HG03045 (cell line): ENCODE results near the gene SLC25A30.

Experiments
- ATAC-seq: cut with Tn5 transposase; IDR thresholded peaks from one replicate; pipeline ENCODE4 v1.9.1; 2021; ENCODE audit warnings: mild to moderate bottlenecking, moderate library complexity; ENCODE audit not compliant: unreplicated experiment

Gene SLC25A30, protein sequence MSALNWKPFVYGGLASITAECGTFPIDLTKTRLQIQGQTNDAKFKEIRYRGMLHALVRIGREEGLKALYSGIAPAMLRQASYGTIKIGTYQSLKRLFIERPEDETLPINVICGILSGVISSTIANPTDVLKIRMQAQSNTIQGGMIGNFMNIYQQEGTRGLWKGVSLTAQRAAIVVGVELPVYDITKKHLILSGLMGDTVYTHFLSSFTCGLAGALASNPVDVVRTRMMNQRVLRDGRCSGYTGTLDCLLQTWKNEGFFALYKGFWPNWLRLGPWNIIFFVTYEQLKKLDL

DNA sequence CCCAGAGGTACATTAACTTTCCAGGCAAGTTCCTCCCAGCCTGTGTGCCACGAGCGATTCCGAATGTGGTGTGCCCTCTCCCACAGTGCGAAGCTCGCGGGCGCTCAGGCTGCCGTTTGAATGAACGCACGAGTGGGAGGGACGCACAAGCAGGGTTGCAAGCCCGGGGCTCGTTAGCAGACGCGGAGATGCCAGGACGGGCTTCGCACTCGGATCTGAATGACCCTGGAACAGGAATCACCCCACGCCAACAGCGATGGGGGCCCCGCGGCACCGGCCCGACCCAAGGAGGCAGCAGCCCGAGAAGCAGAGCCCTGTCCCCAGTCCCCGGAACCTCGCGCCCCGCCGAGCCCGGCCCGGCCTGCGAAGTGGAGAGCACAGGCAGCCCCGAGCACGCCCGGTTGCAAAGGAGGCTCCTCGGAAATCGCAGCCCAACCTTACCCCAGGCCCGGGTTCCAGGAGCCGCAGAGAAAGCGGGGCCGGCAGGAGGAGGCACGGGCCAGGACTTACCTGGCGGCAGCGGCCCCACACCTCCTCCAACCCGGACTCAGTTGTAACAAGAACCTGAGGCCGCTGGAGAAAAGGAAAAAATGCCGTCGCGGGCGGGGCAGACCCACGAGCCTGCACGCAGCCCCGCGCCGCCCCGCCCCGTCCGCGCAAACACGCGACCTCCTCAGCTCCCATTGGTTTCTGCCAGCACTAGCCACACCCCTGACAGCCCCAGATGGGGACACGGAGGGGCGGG lies at the start of gene SLC25A30:
SLC25A30 (minus strand) TSS at position 584 of the 745 bp plus-strand sequence. CDS start 6,948 bp downstream, outside the sequence.
- peak; percentile 92 for ATAC-seq

- ATAC-seq, result no peak
These were observed 48.2 kb upstream of the SLC25A30 start for GRCh38 chr13:45466359-45466758.

DNA sequence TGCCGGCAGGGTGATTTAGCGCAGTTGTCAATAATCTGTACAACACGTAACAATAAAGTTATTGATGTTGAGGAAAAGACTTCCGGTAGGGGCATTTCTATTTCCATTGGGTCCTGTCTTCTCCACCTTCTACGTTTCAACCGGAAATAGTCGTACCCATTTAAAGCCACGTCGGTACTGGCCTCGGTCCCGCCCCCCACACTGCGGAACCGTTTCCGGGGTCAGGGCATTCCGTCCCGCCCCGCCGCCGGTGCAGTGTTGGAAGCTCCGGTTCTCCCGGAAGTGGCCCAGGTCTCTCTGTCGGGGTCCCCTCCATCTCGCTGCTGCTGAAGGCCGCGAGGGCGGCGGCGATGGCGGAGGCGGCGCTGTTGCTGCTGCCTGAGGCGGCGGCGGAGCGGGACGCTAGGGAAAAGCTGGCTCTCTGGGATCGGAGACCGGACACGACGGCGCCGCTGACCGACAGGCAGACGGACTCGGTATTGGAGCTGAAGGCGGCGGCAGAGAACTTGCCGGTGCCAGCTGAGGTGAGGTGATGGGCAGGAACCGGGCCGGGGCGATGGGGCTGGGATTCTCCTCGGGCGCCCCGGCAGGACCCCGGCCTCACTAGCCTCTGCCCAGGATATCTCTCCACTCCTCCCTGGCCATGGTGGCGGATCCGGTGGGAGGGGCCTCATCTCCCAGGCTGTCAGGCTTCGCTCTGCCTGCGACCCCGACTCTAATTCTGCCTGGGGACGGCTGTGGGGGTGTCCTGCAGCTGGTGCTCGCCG lies 46.7 kb upstream of the SLC25A30 start, which contains the start of gene COG3:
COG3 (plus strand) TSS at position 253 of the 767 bp plus-strand sequence; CDS start at position 351, 98 bp downstream.
- ATAC-seq, result peak; percentile 94

GRCh38 chr13:45464141-45464686 lies 46.0 kb upstream of the SLC25A30 start:
- ATAC-seq, result no peak

GRCh38 chr13:45456196-45456972 lies 38.2 kb upstream of the SLC25A30 start:
- no peak for ATAC-seq

- ATAC-seq, result no peak
These were observed 36.0 kb upstream of the SLC25A30 start for GRCh38 chr13:45454204-45454603.

DNA sequence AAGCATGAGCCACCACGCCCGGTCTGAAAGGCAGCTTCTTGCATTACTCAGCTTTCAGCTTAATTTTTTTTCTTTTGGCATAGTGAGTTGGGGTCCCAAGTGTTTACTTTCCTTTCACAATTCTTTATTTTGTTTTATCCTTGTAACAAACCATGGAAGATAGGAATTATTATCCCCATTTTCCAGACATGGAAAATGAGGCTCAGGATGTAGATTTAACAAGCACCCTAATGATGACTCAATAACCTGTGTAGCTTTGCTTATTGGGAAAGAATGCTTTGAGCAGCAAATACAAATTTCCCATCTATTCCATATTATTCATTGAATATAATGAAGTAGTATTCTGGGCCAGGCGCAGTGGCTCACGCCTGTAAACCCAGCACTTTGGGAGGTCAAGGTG lies 33.1 kb upstream of the SLC25A30 start:
- ATAC-seq, result no peak

GRCh38 chr13:45448965-45449559 lies 30.9 kb upstream of the SLC25A30 start:
- no peak for ATAC-seq

GRCh38 chr13:45447050-45447661 lies 29.0 kb upstream of the SLC25A30 start:
- ATAC-seq, result no peak

- no peak for ATAC-seq
These were observed 28.0 kb upstream of the SLC25A30 start for GRCh38 chr13:45446181-45446580.

GRCh38 chr13:45445053-45445452 lies 26.9 kb upstream of the SLC25A30 start:
- ATAC-seq, result no peak

GRCh38 chr13:45441633-45442032 lies 23.5 kb upstream of the SLC25A30 start:
- ATAC-seq, result no peak

DNA sequence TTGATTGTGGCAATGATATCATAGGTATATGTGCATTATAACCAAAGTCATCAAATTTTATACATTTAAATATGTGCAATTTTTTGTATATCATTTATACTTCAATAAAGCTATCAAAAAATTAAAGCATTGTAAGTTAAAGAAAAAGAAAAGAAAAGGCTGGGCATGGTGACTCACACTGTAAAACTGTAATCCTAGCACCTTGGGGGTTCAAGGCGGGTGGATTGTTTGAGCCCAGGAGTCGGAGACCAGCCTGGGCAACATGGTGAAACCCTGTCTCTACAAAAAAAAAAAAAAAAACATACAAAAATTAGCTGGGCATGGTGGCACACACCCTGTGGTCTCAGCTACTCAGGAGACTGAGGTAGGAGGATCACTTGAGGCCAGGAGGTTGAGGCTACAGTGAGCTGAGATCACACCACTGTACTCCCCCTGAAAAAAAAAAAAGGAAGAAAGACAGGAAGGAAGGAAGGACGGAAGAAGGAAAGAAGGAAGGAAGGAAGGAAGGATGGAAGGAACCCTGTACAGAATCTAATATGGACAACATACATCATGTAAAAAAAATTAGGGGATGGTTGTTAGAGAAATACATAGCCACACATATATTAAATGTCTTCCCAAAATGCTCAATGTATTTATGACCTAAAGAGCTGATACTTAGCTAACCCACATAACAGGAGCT lies 21.7 kb upstream of the SLC25A30 start:
- ATAC-seq, result no peak

- ATAC-seq, result no peak
These were observed 20.8 kb upstream of the SLC25A30 start for GRCh38 chr13:45439008-45439407.

DNA sequence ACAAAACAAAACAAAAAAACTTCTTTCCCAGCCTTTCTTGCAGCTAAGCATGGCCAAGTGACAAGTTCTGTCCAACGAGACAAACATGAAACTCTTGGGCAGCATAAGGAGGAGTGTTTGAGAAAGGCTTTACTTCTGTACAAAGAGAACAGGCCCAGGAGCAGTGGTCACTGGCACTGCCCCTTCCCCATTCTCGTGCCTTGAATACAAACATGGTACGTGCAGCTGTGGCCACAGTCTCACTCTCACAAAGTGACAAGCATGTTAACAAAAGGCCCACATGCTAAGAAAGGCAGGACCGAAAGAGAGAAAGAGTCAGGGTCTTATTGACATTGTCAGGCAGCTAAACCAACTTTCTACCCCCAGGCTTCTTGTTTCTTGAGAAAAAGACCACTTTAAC lies 19.8 kb upstream of the SLC25A30 start:
- no peak for ATAC-seq

DNA sequence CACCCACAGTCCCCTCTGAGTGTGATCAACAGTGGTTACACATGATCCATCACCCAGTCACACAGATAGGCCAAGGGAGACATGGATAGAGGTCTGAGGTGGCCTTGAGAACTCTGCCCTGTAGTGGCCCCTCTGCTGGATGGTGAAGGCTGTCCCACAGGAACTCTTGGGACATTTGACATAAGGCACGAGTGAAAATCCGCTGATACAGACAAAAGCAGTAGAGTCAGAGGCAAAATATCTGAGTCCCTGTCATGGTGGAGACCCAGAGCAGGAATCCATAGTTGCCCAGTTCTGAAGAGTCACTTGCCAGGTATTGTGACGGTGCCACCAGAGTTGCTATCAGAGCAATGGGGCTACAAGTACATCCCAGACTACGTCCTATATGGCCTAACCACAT lies 18.8 kb upstream of the SLC25A30 start:
- ATAC-seq, result no peak

GRCh38 chr13:45436332-45436731 lies 18.2 kb upstream of the SLC25A30 start:
- ATAC-seq, result no peak

DNA sequence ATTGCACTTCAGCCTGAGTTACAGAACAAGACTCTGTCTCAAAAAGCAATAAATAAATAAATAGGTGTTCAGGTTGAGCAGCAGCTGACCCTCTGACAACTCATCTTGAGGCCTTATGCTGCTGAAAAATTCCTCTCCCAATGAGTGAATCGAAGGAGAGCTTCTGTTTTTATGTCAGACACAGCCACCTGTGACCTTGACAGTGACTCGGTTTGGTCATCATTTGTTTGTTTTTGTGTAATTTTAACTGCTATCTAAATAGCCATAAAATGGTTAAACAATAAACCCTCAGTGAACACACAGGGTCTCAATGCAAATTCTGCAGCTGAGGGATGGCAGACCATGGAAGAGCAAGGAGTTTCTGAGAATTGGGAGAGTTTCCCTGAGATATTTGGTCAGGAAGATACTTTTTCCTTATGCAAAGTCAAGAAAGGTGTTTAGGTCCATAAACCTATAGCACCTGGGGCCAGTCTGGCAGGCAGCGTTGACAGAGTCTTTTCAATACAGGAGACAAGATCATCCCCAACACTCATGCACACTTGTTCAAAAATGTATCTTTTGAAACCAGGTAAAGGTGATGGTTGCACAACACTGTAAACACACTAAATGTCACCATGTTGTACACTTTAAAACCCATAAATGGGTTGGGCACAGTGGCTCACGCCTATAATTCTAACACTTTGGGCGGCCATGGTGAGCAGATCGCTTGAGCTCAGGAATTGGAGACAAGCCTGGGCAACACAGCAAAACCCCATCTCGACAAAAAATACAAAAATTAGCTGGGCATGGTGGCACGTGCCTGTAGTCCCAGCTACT lies 16.6 kb upstream of the SLC25A30 start:
- ATAC-seq, result no peak
